Ramos (cell line): ENCODE measurements around the gene OBP2A.
"Not testable (repeated sequence)": the region's sequence is repeated elsewhere in the genome, so short reads cannot be mapped to it uniquely, and the experiment has no call there.

Experiments
- in situ Hi-C: fragments of 300-500 bp; cut with MboI; formaldehyde crosslinking; loops from one replicate; pipeline ENCODE4 v1.14.3; 2022; ENCODE audit warnings: low sequenced_read_pairs; ENCODE audit not compliant: unreplicated experiment

OBP2A gene

GRCh38 chr9:135509458-135509857 lies 36.5 kb upstream of the OBP2A start:
- in situ Hi-C loops = no loop called here

- in situ Hi-C loops = no loop called here
These were observed 33.7 kb upstream of the OBP2A start for GRCh38 chr9:135512241-135512603.

- in situ Hi-C loops = no loop called here
These were observed 33.0 kb upstream of the OBP2A start for GRCh38 chr9:135512904-135513303.

GRCh38 chr9:135513351-135513846 lies 32.5 kb upstream of the OBP2A start:
- in situ Hi-C loops = no loop called here

GRCh38 chr9:135513906-135514305 lies 32.0 kb upstream of the OBP2A start:
- in situ Hi-C loops = not testable (repeated sequence)

- in situ Hi-C loops = no loop called here
These were observed 31.4 kb upstream of the OBP2A start for GRCh38 chr9:135514342-135515082.

GRCh38 chr9:135515083-135515951 lies 30.6 kb upstream of the OBP2A start:
- in situ Hi-C loops = no loop called here

GRCh38 chr9:135516132-135516860 lies 29.6 kb upstream of the OBP2A start:
- in situ Hi-C loops = no loop called here

- in situ Hi-C loops = no loop called here
These were observed 28.5 kb upstream of the OBP2A start for GRCh38 chr9:135517407-135517822.

GRCh38 chr9:135519179-135519971 lies 26.6 kb upstream of the OBP2A start:
- in situ Hi-C loops = no loop called here

- in situ Hi-C loops = no loop called here
These were observed 24.9 kb upstream of the OBP2A start, which contains the start of gene LCN1 for GRCh38 chr9:135520916-135521607. TSS of gene LCN1 (plus strand) at chr9:135521440. CDS start at chr9:135521498, 58 bp downstream.

- in situ Hi-C loops = no loop called here
These were observed 24.3 kb upstream of the OBP2A start for GRCh38 chr9:135521608-135522095.

GRCh38 chr9:135522137-135522877 lies 23.6 kb upstream of the OBP2A start:
- in situ Hi-C loops = no loop called here

- in situ Hi-C loops = no loop called here
These were observed 23.0 kb upstream of the OBP2A start for GRCh38 chr9:135522931-135523330.

GRCh38 chr9:135523521-135524129 lies 22.3 kb upstream of the OBP2A start:
- in situ Hi-C loops = no loop called here

GRCh38 chr9:135524130-135524861 lies 21.6 kb upstream of the OBP2A start:
- in situ Hi-C loops = no loop called here
